K562 (cell line): ENCODE results near the gene ARV1. TPM values are rescaled to one million over a fixed set of nuclear protein-coding genes. Genes with fewer than 3 reads are reported as not detected.
A peak's percentile ranks its signal among the peaks of the same experiment; 100 is the strongest.

Source experiments
- CBFA2T2 ChIP-seq: fragments of 450-650 bp; conservative IDR thresholded peaks from 2 replicates; pipeline ENCODE4 v1.6.1; 2017; ENCODE audit warnings: mild to moderate bottlenecking
- FOXO4 ChIP-seq: fragments of 450-650 bp; formaldehyde crosslinking; IDR thresholded peaks from 2 replicates; pipeline ENCODE4 v1.4.0; 2020; ENCODE audit warnings: mild to moderate bottlenecking, moderate library complexity
- GMEB1 ChIP-seq: fragments of 250-450 bp; sonication (Bioruptor Pico); IDR thresholded peaks from 2 replicates; pipeline ENCODE4 v1.4.0; 2020; ENCODE audit warnings: mild to moderate bottlenecking
- GTF2A2 ChIP-seq: IDR thresholded peaks from 2 replicates; pipeline ENCODE4 v1.6.1; 2016; ENCODE audit warnings: mild to moderate bottlenecking, missing genetic modification characterization, missing compliant biosample characterization
- KAT2B ChIP-seq: IDR thresholded peaks from one replicate; pipeline ENCODE4 v1.6.1; 2012; ENCODE audit warnings: low read depth, mild to moderate bottlenecking, control low read depth, inconsistent platforms, low read length, moderate library complexity
- KDM5B ChIP-seq: fragments of 200-600 bp; sonication (generic); IDR thresholded peaks from 2 replicates; pipeline ENCODE4 v1.6.1; 2012; ENCODE audit warnings: low read depth, mild to moderate bottlenecking, moderate library complexity, low read length, control low read depth, inconsistent platforms; ENCODE audit not compliant: insufficient replicate concordance
- OTX1 ChIP-seq: fragments of 450-650 bp; formaldehyde crosslinking; IDR thresholded peaks from 2 replicates; pipeline ENCODE4 v1.4.0; 2022; ENCODE audit warnings: mild to moderate bottlenecking
- SFPQ ChIP-seq: fragments of 200-400 bp; formaldehyde crosslinking; IDR thresholded peaks from 2 replicates; pipeline ENCODE4 v1.6.1; 2017; ENCODE audit warnings: mild to moderate bottlenecking, low read depth, low read length, moderate library complexity
- SRSF3 ChIP-seq: fragments of 200-400 bp; formaldehyde crosslinking; IDR thresholded peaks from 2 replicates; pipeline ENCODE4 v1.6.1; 2016; ENCODE audit warnings: mild to moderate bottlenecking, low read length, moderate library complexity; ENCODE audit not compliant: insufficient read depth
- TCF3 ChIP-seq: sonication (generic); formaldehyde crosslinking; IDR thresholded peaks from 2 replicates; pipeline ENCODE4 v1.4.0; 2020; ENCODE audit warnings: mild to moderate bottlenecking, missing genetic modification reagents
- ZNF165 ChIP-seq: fragments of 250-450 bp; sonication (Bioruptor Pico); IDR thresholded peaks from 2 replicates; pipeline ENCODE4 v1.4.0; 2020; ENCODE audit warnings: borderline replicate concordance
- ZNF184 ChIP-seq: sonication (generic); formaldehyde crosslinking; IDR thresholded peaks from 2 replicates; pipeline ENCODE4 v1.5.0; 2020; ENCODE audit warnings: missing genetic modification reagents
- ZNF263 ChIP-seq: sonication (generic); formaldehyde crosslinking; IDR thresholded peaks from 2 replicates; pipeline ENCODE4 v1.8.0; 2022; ENCODE audit warnings: mild to moderate bottlenecking, missing genetic modification reagents, borderline replicate concordance
- ZNF384 ChIP-seq: IDR thresholded peaks from 2 replicates; pipeline ENCODE4 v1.6.1; 2012; ENCODE audit warnings: low read depth, low read length, improper control_type of control experiment
- ZNF644 ChIP-seq: fragments of 200-800 bp; sonication (Bioruptor generic); IDR thresholded peaks from 2 replicates; pipeline ENCODE4 v1.6.1; 2016; ENCODE audit warnings: low read depth, missing genetic modification characterization, missing compliant biosample characterization
- polyA plus RNA-seq, 8 experiments: library from polyadenylated mRNA; depleted of rRNA in 4 of 8; stranded (reverse) in 5 of 8; unstranded in 3 of 8; fragments of >200 nt; fragmentation: Nextera tagmentation in 2 of 8; fragmentation: Illumina TruSeq in 1 of 8; extraction: Ambion mirVana in 2 of 8; extraction: Trizol in 1 of 8; gene quantifications; 2 replicates each; pipeline versions ENCODE4 v1.2.1 to v1.2.3, GENCODE V29; 2011 to 2014; ENCODE audit warnings: inconsistent platforms in 1 of 8, missing spikeins in 1 of 8
- total RNA-seq, 7 experiments: library from RNA; depleted of rRNA in 6 of 7; stranded (reverse); fragments of >200 nt in 6 of 7; fragmentation: Illumina TruSeq in 2 of 7; extraction: Trizol in 2 of 7; gene quantifications; 2 replicates each; pipeline versions ENCODE4 v1.2.1 to v1.2.3, GENCODE V29; 2011 to 2021; ENCODE audit warnings: low replicate concordance in 1 of 7
- TF ChIP-seq, protein P1 (sequence below): fragments of 250-450 bp; sonication (Bioruptor Pico); IDR thresholded peaks from 2 replicates; pipeline ENCODE4 v1.8.0; 2021; ENCODE audit warnings: moderate library complexity, mild to moderate bottlenecking, inconsistent platforms
- TF ChIP-seq, protein P2 (sequence below), 3 experiments: IDR thresholded peaks in 2 of 3; conservative IDR thresholded peaks in 1 of 3; 2 replicates each; pipeline ENCODE4 v1.5.1; 2011 to 2012; ENCODE audit warnings: low read length in 3 of 3, mild to moderate bottlenecking in 3 of 3, control low read depth in 2 of 3, improper control_type of control experiment in 1 of 3, inconsistent platforms in 1 of 3, low read depth in 1 of 3, mixed read lengths in 1 of 3, moderate library complexity in 1 of 3; ENCODE audit not compliant: insufficient read depth in 2 of 3

Gene ARV1
- total and polyA plus RNA-seq, 9 of the 15 experiments (the other 6 are each of a cell fraction or from before 2014, with no cell fraction given): 54.8 to 139 (median 74.0) TPM

GRCh38 chr1:231040800-231041718 lies 62.2 kb downstream of the ARV1 start (continued):
- TF ChIP-seq GMEB1: no peak
- TF ChIP-seq TCF3 (CRISPR knock-in tag): no peak
- no peak for TF ChIP-seq ZNF384
- TF ChIP-seq GTF2A2: no peak
- TF ChIP-seq KDM5B: no peak
- TF ChIP-seq ZNF263: no peak
- no peak for TF ChIP-seq ZNF165
- TF ChIP-seq, protein P1, sequence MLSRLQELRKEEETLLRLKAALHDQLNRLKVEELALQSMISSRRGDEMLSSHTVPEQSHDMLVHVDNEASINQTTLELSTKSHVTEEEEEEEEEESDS (CRISPR knock-in tag): no peak
- no peak for TF ChIP-seq OTX1 (CRISPR knock-in tag)
- TF ChIP-seq FOXO4: 0 out of 2 replicates have a peak, but pooled peaks have one; percentile 43
- no peak for TF ChIP-seq SRSF3
- TF ChIP-seq, protein P2, sequence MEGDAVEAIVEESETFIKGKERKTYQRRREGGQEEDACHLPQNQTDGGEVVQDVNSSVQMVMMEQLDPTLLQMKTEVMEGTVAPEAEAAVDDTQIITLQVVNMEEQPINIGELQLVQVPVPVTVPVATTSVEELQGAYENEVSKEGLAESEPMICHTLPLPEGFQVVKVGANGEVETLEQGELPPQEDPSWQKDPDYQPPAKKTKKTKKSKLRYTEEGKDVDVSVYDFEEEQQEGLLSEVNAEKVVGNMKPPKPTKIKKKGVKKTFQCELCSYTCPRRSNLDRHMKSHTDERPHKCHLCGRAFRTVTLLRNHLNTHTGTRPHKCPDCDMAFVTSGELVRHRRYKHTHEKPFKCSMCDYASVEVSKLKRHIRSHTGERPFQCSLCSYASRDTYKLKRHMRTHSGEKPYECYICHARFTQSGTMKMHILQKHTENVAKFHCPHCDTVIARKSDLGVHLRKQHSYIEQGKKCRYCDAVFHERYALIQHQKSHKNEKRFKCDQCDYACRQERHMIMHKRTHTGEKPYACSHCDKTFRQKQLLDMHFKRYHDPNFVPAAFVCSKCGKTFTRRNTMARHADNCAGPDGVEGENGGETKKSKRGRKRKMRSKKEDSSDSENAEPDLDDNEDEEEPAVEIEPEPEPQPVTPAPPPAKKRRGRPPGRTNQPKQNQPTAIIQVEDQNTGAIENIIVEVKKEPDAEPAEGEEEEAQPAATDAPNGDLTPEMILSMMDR (IDR thresholded peaks at IDR 0.05 in 2 of 3, conservative IDR thresholded peaks at IDR 0.05 in 1 of 3; ENCODE audit: insufficient read depth in 2 of 3, low read depth in 1 of 3, low read length in 3 of 3): no peak
- TF ChIP-seq SFPQ: no peak
- no peak for TF ChIP-seq ZNF644 (tag)
- TF ChIP-seq CBFA2T2: no peak
- TF ChIP-seq ZNF184: no peak
- TF ChIP-seq KAT2B: no peak
